ENCODE results near the gene NEUROD2. TPM values are rescaled to one million over a fixed set of nuclear protein-coding genes. Genes with fewer than 3 reads are reported as not detected.

Gene NEUROD2
- total and polyA plus RNA-seq, 2 of the 13 experiments (the other 11 are each of a cell fraction or from before 2014, with no cell fraction given) = not detected

GRCh38 chr17:39622380-39623006 lies 14.8 kb upstream of the NEUROD2 start:
- CTCF ChIA-PET (ENCODE audit: low intra/inter-chr PET ratio, low total read pairs) = interaction anchor here (0.5 to 5.7 kb wide), 18 partner anchors 8 to 231 kb away, joined by 3 to 136 read pairs (median 6); partner anchors contain the start of genes MIEN1, PNMT, STARD3 and TCAP
- Histone ChIP-seq H3K4me3 (replicated peaks in 1 of 3; ENCODE audit: insufficient read depth in 1 of 3, low read depth in 2 of 3, low read length in 3 of 3) (no peak overlapping the region), H3K4me2 (ENCODE audit: low read depth, low read length) (peak overlapping the region; percentile 52), H3K27ac (ENCODE audit: extremely low read length, insufficient read depth, low read length) (no peak overlapping the region), H3K79me2 (ENCODE audit: insufficient read depth, low read length) (no peaks in the 10 kb centered on the region), H3K4me1 (ENCODE audit: insufficient read depth, low read length) (peaks cover 54% of the 10 kb centered on the region), H3K36me3 (replicated peaks in 1 of 2; ENCODE audit: control insufficient read depth in 1 of 2, insufficient read depth in 2 of 2, low read length in 2 of 2) (no peaks in the 10 kb centered on the region), H3K27me3 (ENCODE audit: control insufficient read depth in 1 of 2, insufficient read depth in 2 of 2, low read length in 2 of 2) (peaks cover 6 to 59% of the 10 kb centered on the region in 2 experiments), H3K9me3 (ENCODE audit: low read length) (no peaks in the 10 kb centered on the region), H4K20me1 (ENCODE audit: insufficient read depth, low read length) (no peaks in the 10 kb centered on the region), H3K9ac (ENCODE audit: insufficient read depth, low read depth, low read length) (no peak overlapping the region), H2AFZ (ENCODE audit: low read length) (no peak overlapping the region)
- POLR2A ChIA-PET = interaction anchor here (1.0 kb wide), 2 partner anchors 52 to 81 kb away, joined by 5 read pairs; no protein-coding TSS in a partner anchor
- intact Hi-C loops (cut with micrococcal nuclease; ENCODE audit: unreplicated experiment) (loop anchor here (1.0 to 2.0 kb wide), 5 partner anchors 12 to 132 kb away; partner anchors contain the start of gene PNMT), in situ Hi-C loops (cut with HindIII; ENCODE audit: extremely low pct_ligation_motif_present, low pct_unique_long_range_greater_than_20kb) (loop anchor here (5.0 kb wide), 3 partner anchors 50 to 130 kb away; no protein-coding TSS in a partner anchor)
- WGBS (ENCODE audit: low lambda C conversion rate) = 38% methylated on average over 16 of the region's 16 CpGs
- DNase-seq (ENCODE audit: low spot score) (no peak), ATAC-seq (no peak; the same call in 1 of the 3 replicates), FAIRE-seq (no peak)
- TF ChIP-seq ETV6 (CRISPR knock-in tag; conservative IDR thresholded peaks at IDR 0.05) (no peak), ZNF616 (CRISPR knock-in tag; IDR thresholded peaks at IDR 0.05; ENCODE audit: low read depth) (0 out of 2 replicates have a peak, but pooled peaks have one; percentile 3), ASH2L (IDR thresholded peaks at IDR 0.05; ENCODE audit: insufficient read length, low read depth, low read length) (peak; percentile 5), THAP11 (CRISPR knock-in tag; IDR thresholded peaks at IDR 0.05) (no peak), ZNF704 (CRISPR knock-in tag; IDR thresholded peaks at IDR 0.05; ENCODE audit: borderline replicate concordance) (peak; percentile 11; the same call in 1 of the 2 replicates), TAF15 (IDR thresholded peaks at IDR 0.05; ENCODE audit: low read depth, low read length, poor library complexity, severe bottlenecking) (no peak), ZNF580 (CRISPR knock-in tag; IDR thresholded peaks at IDR 0.05; ENCODE audit: borderline replicate concordance, low read depth) (no peak), NR2C2 (CRISPR knock-in tag; IDR thresholded peaks at IDR 0.05; ENCODE audit: borderline replicate concordance) (0 out of 2 replicates have a peak, but pooled peaks have one; percentile 5), TCF12 (IDR thresholded peaks at IDR 0.05) (no peak), TCF12 (CRISPR knock-in tag; IDR thresholded peaks at IDR 0.05) (0 out of 2 replicates have a peak, but pooled peaks have one; percentile 37), ZSCAN12 (CRISPR knock-in tag; IDR thresholded peaks at IDR 0.05) (no peak), ZNF567 (CRISPR knock-in tag; IDR thresholded peaks at IDR 0.05; ENCODE audit: borderline replicate concordance) (no peak), ZNF230 (CRISPR knock-in tag; IDR thresholded peaks at IDR 0.05) (peak; percentile 10; the same call in 1 of the 2 replicates), SNRNP70 (IDR thresholded peaks at IDR 0.05; ENCODE audit: low read depth, low read length) (no peak), ZNF850 (CRISPR knock-in tag; conservative IDR thresholded peaks at IDR 0.05) (0 out of 2 replicates have a peak, but pooled peaks have one; percentile 13), ZNF501 (CRISPR knock-in tag; IDR thresholded peaks at IDR 0.05) (no peak), NONO (IDR thresholded peaks at IDR 0.05) (no peak), NONO (CRISPR knock-in tag; conservative IDR thresholded peaks at IDR 0.05) (no peak), NFATC3 (CRISPR knock-in tag; IDR thresholded peaks at IDR 0.05) (no peak), GFI1 (CRISPR knock-in tag; IDR thresholded peaks at IDR 0.05; ENCODE audit: borderline replicate concordance) (0 out of 2 replicates have a peak, but pooled peaks have one; percentile 5)
- no TSS peak for BruUV-seq (replicated peaks)

Data from HepG2 (cell line).